SIG-M5 treated with dmso at 0.1 percent for 504 hours (cell line): ENCODE results near the gene PCDHGA6.
"Not testable (repeated sequence)": the region's sequence is repeated elsewhere in the genome, so short reads cannot be mapped to it uniquely, and the experiment has no call there.

Source experiments
- DNase-seq: peaks from one replicate; lab custom pipeline; 2025; ENCODE audit not compliant: unreplicated experiment; lab: John Stamatoyannopoulos, UW

PCDHGA6 gene

GRCh38 chr5:141392429-141393198 is 18.9 kb downstream of the PCDHGA6 start, which contains the start of gene PCDHGA8:
TSS of gene PCDHGA8 (plus strand) at chr5:141392633. CDS start at chr5:141392814, 181 bp downstream.
- DNase-seq = no peak

GRCh38 chr5:141393267-141393666 is 19.6 kb downstream of the PCDHGA6 start:
- no peak for DNase-seq

GRCh38 chr5:141394401-141395187 is 20.9 kb downstream of the PCDHGA6 start:
- not testable (repeated sequence) for DNase-seq

DNA sequence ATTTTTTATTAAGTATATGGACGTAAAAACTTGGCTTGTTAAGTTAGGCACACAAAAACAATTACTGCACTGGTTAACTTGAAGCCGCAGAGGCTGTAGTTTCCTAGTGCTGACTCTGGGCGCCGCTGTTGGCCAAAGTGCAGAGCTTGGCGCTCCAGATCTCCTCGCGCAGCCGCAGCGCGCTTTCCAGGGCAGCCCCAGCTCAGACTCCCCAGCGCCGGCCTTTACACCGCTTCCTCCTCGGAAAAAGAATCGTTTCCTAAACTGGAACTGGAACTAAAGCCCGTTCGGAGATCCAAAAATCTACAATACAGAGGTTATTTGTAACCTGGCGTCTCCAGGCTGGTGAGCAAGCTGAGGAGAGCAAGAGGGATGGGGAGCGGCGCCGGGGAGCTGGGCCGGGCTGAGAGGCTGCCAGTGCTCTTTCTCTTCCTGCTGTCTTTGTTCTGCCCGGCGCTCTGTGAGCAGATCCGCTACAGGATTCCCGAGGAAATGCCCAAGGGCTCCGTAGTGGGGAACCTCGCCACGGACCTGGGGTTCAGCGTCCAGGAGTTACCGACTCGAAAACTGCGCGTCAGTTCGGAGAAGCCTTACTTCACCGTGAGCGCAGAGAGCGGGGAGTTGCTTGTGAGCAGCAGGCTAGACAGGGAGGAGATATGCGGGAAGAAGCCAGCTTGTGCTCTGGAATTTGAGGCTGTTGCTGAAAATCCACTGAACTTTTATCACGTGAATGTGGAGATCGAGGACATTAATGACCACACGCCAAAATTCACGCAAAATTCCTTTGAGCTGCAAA is 24.3 kb downstream of the PCDHGA6 start, which contains the start of gene PCDHGB5:
PCDHGB5 (plus strand) TSS at position 192 of the 796 bp plus-strand sequence; CDS start at position 373, 181 bp downstream.
- DNase-seq = not testable (repeated sequence)

DNA sequence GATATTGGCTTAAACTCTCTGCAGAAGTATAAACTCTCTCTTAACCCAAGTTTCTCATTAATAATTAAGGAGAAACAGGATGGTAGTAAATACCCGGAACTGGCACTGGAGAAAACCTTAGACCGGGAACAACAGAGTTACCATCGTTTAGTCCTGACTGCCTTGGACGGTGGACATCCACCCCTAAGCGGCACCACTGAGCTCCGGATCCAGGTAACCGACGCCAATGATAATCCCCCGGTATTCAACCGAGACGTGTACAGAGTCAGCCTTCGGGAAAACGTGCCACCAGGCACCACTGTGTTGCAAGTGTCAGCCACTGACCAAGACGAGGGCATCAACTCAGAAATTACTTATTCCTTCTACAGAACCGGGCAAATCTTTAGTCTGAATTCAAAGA is 24.9 kb downstream of the PCDHGA6 start:
- no peak for DNase-seq

DNA sequence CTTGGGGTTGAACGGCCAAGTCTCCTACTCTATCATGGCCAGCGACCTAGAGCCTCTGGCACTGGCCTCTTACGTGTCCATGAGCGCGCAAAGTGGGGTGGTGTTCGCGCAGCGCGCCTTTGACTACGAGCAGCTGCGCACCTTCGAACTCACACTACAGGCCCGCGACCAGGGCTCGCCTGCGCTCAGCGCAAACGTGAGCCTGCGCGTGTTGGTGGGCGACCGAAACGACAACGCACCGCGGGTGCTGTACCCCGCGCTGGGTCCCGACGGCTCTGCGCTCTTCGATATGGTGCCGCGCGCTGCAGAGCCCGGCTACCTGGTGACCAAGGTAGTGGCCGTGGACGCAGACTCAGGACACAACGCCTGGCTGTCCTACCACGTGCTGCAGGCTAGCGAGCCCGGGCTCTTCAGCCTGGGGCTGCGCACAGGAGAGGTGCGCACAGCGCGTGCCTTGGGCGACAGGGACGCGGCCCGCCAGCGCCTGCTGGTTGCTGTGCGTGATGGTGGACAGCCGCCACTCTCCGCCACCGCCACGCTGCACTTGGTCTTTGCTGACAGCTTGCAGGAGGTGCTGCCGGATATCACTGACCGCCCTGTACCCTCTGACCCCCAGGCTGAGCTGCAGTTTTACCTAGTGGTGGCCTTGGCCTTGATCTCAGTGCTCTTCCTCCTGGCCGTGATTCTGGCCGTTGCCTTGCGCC is 26.0 kb downstream of the PCDHGA6 start:
- no peak for DNase-seq

GRCh38 chr5:141402553-141403243 is 29.0 kb downstream of the PCDHGA6 start, which contains the start of gene PCDHGA9:
TSS of gene PCDHGA9 (plus strand) at chr5:141402778. CDS start at chr5:141402953, 175 bp downstream.
- DNase-seq = no peak

- no peak for DNase-seq
Measured at GRCh38 chr5:141403387-141403786, 29.7 kb downstream of the PCDHGA6 start.

- DNase-seq = not testable (repeated sequence)
Measured at GRCh38 chr5:141407790-141408505, 34.3 kb downstream of the PCDHGA6 start, which contains the start of gene PCDHGB6. TSS of gene PCDHGB6 (plus strand) at chr5:141408021. CDS start at chr5:141408203, 182 bp downstream.

DNA sequence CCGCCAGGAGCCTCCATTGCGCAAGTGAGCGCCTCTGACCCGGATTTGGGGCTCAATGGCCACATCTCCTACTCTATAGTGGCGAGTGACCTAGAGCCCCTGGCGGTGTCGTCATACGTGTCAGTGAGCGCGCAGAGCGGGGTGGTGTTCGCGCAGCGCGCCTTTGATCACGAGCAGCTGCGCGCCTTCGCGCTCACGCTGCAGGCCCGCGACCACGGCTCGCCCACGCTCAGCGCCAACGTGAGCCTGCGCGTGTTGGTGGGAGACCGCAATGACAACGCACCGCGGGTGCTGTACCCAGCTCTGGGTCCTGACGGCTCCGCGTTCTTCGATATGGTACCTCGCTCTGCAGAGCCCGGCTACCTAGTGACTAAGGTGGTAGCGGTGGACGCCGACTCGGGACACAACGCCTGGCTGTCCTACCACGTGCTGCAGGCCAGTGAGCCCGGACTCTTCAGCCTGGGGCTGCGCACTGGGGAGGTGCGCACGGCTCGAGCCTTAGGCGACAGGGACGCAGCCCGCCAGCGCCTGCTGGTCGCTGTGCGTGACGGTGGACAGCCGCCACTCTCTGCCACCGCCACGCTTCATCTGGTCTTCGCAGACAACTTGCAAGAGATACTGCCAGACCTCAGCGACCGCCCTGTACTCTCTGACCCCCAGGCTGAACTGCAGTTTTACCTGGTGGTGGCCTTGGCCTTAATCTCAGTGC is 36.1 kb downstream of the PCDHGA6 start:
- no peak for DNase-seq

DNA sequence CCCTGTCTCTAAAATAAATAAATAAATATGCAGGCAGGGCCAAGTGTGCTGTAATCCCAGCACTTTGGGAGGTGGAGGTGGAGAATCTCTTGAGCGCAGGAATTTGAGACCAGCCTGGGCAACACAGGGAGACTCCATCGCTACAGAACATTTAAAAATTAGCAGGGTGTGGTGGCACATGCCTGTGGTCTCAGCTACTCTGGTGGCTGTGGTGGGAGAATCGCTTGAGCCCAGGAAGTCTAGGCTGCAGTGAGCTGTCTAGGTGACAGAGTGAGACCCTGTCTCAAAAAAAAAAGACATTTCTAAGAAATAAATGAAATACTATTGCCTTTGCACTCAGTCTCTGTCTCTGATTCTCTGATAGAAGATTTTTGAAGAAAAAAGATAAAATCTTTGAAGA is 37.9 kb downstream of the PCDHGA6 start:
- DNase-seq = no peak

GRCh38 chr5:141412854-141413539 is 39.3 kb downstream of the PCDHGA6 start, which contains the start of gene PCDHGA10:
TSS of gene PCDHGA10 (plus strand) at chr5:141412987. CDS start at chr5:141413176, 189 bp downstream.
- DNase-seq = peak; percentile 87

GRCh38 chr5:141413540-141414069 is 39.9 kb downstream of the PCDHGA6 start:
- DNase-seq = no peak

- not testable (repeated sequence) for DNase-seq
Measured at GRCh38 chr5:141414548-141415274, 41.0 kb downstream of the PCDHGA6 start.

DNA sequence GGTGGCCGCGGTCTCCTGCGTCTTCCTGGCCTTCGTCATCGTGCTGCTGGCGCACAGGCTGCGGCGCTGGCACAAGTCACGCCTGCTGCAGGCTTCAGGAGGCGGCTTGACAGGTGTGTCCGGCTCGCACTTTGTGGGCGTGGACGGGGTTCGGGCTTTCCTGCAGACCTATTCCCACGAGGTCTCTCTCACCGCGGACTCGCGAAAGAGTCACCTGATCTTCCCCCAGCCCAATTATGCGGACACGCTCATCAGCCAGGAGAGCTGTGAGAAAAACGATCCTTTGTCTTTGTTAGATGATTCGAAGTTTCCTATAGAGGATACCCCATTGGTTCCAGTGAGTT is 41.6 kb downstream of the PCDHGA6 start:
- DNase-seq = not testable (repeated sequence)

DNA sequence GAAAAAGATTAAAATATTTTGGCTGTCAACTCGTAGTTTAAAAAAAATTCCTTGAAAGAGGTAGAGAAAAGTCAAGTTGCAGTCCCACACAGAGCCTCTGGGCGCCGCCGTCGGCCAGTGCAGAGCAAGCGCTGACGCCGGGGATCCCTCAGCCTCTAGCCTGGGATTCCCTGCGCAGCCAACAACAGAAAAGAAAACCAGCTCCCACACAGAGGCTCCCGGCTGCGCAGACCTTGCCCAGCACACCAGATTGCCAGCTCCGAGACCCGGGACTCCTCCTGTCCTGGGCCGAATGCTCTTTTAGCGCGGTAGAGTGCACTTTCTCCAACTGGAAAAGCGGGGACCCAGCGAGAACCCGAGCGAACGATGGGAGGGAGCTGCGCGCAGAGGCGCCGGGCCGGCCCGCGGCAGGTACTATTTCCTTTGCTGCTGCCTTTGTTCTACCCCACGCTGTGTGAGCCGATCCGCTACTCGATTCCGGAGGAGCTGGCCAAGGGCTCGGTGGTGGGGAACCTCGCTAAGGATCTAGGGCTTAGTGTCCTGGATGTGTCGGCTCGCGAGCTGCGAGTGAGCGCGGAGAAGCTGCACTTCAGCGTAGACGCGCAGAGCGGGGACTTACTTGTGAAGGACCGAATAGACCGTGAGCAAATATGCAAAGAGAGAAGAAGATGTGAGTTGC is 43.9 kb downstream of the PCDHGA6 start, which contains the start of gene PCDHGB7:
PCDHGB7 (plus strand) TSS at position 184 of the 679 bp plus-strand sequence; CDS start at position 367, 183 bp downstream.
- DNase-seq = peak; percentile 13
